Muscle layer of colon (tissue), 2 donors: ENCODE measurements around the gene ZKSCAN8.

Experiments
- H3K27ac ChIP-seq: one replicate; pipeline ENCODE4 v1.7.0; 2013; ENCODE audit warnings: low read depth, mild to moderate bottlenecking, low read length, moderate library complexity
- H3K27me3 ChIP-seq, 2 donors: one replicate each; pipeline ENCODE4 v1.7.0; 2013; ENCODE audit warnings: low read length in 2 of 2, mild to moderate bottlenecking in 2 of 2; ENCODE audit not compliant: insufficient read depth in 2 of 2, control insufficient read depth in 1 of 2
- H3K36me3 ChIP-seq: one replicate; pipeline ENCODE4 v1.7.0; 2013; ENCODE audit warnings: mild to moderate bottlenecking, low read length; ENCODE audit not compliant: insufficient read depth
- H3K4me1 ChIP-seq: one replicate; pipeline ENCODE4 v1.7.0; 2013; ENCODE audit warnings: mild to moderate bottlenecking, low read length; ENCODE audit not compliant: insufficient read depth
- H3K4me3 ChIP-seq, 2 donors: one replicate each; pipeline ENCODE4 v1.7.0; 2013; ENCODE audit warnings: low read length in 2 of 2, low read depth in 1 of 2, mild to moderate bottlenecking in 1 of 2, moderate library complexity in 1 of 2
- H3K9ac ChIP-seq: one replicate; pipeline ENCODE4 v1.7.0; 2013; ENCODE audit warnings: low read length
- H3K9me3 ChIP-seq: one replicate; pipeline ENCODE4 v1.7.0; 2013; ENCODE audit warnings: mild to moderate bottlenecking, low read length
- donor health status: abdominal sarcoma.
- donor health status: Adenocarcinoma of cecum.

The ZKSCAN8 gene

DNA sequence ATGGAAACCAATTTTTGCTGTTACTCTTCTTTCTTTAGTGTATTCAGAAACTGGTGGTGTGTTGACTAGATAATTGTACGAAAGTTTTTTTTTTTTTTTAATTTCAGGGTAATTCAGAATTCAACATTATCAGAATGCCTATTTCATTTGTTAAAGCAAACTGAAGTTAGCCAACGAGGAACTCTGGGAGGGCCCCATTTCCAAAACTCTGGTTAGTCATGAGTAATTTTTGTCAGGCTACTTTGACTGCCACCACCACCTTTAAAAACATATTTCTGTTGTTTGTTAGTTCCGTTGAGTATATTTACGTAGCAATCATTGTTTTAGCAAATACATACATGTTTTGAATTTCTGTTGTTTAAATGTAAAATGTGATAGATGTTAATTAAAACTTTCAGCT is 763 bp downstream of the ZKSCAN8 start:
- peak overlapping the region; percentile 78 to 84 for H3K4me3 ChIP-seq
- no peaks in the 10 kb centered on the region for H3K27me3 ChIP-seq
- H3K36me3 ChIP-seq, result peaks cover 13% of the 10 kb centered on the region
- H3K9ac ChIP-seq, result peak overlapping the region; percentile 96
- H3K9me3 ChIP-seq, result no peaks in the 10 kb centered on the region
- peak overlapping the region; percentile 88 for H3K27ac ChIP-seq
- peaks cover 17% of the 10 kb centered on the region for H3K4me1 ChIP-seq

DNA sequence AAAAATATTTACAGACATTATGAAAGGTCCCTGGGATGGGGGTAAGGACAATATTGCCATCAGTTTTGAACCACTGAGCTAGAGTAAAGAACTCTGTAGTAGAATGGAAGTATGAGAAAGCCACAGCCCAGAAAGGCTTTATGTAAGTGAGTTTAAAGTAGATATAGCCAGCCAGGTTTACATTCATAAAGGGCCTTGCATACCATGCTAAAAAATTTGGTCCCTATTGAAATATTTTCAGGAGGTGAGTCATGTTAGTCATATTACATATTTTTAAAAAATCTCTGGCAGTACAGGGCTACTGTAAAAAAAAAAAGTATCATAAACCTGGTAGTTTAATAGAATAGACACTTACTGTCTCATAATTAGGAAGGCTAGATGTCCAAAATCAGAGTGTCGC is 3.5 kb downstream of the ZKSCAN8 start:
- Histone ChIP-seq H3K9ac (no peak overlapping the region), H3K4me3 (no peak overlapping the region), H3K27ac (no peak overlapping the region), H3K36me3 (peaks cover 34% of the 10 kb centered on the region), H3K4me1 (peaks cover 11% of the 10 kb centered on the region), H3K27me3 (no peaks in the 10 kb centered on the region), H3K9me3 (no peaks in the 10 kb centered on the region)

DNA sequence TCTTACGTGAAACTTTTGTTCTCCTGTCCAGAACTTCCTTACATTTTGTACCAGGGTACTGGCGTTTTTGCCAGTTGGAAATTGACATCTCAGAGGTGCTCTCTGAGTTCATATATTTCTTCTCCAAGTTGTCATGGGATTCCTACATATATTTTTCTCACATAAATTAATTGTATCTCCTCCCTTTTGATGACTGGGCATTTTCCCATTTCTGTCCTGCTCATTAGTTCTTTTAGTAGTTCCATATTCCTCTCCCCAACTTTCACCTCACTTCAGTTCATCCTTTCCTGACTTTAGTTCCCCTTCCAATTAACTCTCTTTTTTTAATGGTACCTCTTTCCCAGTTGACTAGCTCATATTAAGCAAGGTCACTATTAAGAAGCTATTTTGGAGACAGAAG is 10.8 kb downstream of the ZKSCAN8 start:
- H3K9ac ChIP-seq, result no peak overlapping the region
- H3K36me3 ChIP-seq, result peaks cover 86% of the 10 kb centered on the region

DNA sequence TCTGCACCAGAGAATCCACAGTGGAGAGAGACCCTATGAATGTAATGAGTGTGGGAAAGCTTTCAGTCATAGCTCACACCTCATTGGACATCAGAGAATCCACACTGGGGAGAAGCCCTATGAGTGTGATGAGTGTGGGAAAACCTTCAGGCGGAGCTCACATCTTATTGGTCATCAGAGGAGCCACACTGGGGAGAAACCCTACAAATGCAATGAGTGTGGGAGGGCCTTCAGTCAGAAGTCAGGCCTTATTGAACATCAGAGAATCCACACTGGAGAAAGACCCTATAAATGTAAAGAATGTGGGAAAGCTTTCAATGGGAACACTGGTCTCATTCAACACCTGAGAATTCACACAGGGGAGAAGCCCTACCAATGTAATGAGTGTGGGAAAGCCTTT is 11.9 kb downstream of the ZKSCAN8 start:
- Histone ChIP-seq H3K36me3 (peaks cover 81% of the 10 kb centered on the region), H3K4me3 (no peak overlapping the region), H3K27me3 (no peaks in the 10 kb centered on the region), H3K4me1 (no peaks in the 10 kb centered on the region), H3K9me3 (no peaks in the 10 kb centered on the region), H3K9ac (no peak overlapping the region), H3K27ac (no peak overlapping the region)

More for the DNA sequence above, 10.8 kb downstream of the ZKSCAN8 start:
- no peak overlapping the region for H3K27ac ChIP-seq
- no peak overlapping the region for H3K4me3 ChIP-seq
- no peaks in the 10 kb centered on the region for H3K9me3 ChIP-seq
- H3K27me3 ChIP-seq, result no peaks in the 10 kb centered on the region
- H3K4me1 ChIP-seq, result no peaks in the 10 kb centered on the region

DNA sequence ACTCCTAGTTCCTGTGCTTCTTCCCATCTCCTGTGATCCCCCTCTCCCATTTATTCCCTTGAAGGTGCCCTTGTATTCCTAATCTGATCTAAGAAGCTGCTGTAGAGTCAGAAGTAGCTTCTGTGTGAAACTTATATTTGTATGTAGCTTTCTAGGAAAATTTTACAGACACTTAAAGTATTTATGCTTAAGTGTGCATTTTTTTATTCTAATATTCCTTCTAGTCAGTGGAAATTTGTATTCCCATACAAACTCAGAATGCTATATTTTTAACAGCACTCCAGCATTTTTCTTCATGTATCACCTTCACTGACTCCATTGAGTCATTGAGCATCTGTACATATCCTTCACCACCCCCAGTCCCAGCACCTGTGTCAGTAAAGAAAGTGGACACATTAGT is 12.7 kb downstream of the ZKSCAN8 start:
- Histone ChIP-seq H3K9ac (no peak overlapping the region), H3K27ac (no peak overlapping the region), H3K4me1 (no peaks in the 10 kb centered on the region), H3K9me3 (no peaks in the 10 kb centered on the region), H3K27me3 (no peaks in the 10 kb centered on the region), H3K4me3 (no peak overlapping the region), H3K36me3 (peaks cover 72% of the 10 kb centered on the region)

DNA sequence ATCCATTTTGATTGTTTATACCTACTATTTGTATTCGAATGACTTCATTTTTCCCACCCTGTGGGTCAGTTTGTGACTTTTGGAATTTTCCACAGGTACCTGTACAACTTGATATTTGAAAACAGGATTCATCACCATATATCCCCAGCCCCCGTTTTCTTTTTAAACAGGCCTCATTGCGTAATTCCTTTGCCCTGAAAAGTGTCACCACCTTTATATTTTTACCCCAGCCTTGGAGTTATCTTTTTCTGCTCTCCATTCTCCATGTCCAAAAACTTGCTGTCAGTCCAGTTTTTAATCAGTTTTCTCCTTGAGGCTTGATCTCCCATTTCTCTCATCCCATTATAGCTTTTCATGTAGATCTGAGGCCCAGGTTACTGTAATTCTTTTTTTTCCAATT is 16.6 kb downstream of the ZKSCAN8 start:
- Histone ChIP-seq H3K27ac (no peak overlapping the region), H3K36me3 (peaks cover 43% of the 10 kb centered on the region), H3K9ac (no peak overlapping the region), H3K9me3 (no peaks in the 10 kb centered on the region), H3K4me1 (peaks cover 9% of the 10 kb centered on the region), H3K4me3 (no peak overlapping the region), H3K27me3 (no peaks in the 10 kb centered on the region)

DNA sequence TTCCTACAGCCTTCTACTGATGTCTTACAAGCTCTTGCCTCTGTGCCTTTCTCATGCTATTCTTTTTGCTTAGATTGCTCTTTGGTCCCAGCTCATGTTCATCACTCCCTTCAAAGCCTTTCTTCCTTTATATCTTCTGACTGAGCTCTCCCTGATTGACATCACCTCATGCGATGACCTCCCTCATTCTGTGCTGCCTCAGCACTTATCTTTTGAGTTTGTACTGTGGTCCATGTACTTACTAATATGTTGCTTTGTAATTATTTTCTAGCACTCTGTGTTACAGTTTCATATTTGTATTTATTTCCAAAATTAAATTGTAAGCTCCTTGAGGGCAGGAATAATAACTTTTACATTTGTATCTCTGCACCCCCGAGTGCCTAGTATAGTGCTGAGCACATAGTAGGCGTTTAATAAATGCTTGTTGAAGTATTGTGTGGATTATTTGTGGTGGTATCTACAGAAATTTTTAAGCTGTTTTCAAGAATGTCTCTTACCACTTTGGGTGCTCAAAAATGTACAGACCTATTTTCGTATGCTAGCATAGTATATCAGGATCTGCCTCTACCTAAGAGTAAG is 17.4 kb downstream of the ZKSCAN8 start:
- peaks cover 35% of the 10 kb centered on the region for H3K36me3 ChIP-seq
- no peak overlapping the region for H3K4me3 ChIP-seq
- no peak overlapping the region for H3K27ac ChIP-seq
- no peak overlapping the region for H3K9ac ChIP-seq
- no peaks in the 10 kb centered on the region for H3K27me3 ChIP-seq
- H3K9me3 ChIP-seq, result no peaks in the 10 kb centered on the region
- peaks cover 9% of the 10 kb centered on the region for H3K4me1 ChIP-seq

DNA sequence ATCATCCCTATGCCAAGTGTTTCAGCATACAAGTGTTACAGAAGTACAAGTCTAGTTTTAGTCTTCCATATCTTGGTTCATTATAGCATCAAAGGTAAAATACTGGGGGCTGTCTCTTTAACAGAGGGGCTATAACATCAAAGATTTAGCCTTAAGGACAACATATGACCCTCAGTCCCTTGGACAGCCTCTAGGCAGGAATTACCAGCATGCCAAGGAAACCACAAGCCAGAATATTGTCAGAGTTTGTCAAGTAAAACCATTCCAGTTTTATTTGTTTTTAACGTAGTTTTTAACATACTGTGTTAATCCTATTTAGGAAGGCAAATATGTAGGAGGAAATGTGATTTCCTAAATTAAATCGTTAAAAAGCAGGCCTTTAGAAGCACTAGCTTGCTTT is 18.6 kb downstream of the ZKSCAN8 start:
- peaks cover 9% of the 10 kb centered on the region for H3K4me1 ChIP-seq
- peaks cover 24% of the 10 kb centered on the region for H3K36me3 ChIP-seq
- H3K9ac ChIP-seq, result no peak overlapping the region
- no peak overlapping the region for H3K27ac ChIP-seq
- H3K4me3 ChIP-seq, result no peak overlapping the region
- no peaks in the 10 kb centered on the region for H3K27me3 ChIP-seq
- no peaks in the 10 kb centered on the region for H3K9me3 ChIP-seq

DNA sequence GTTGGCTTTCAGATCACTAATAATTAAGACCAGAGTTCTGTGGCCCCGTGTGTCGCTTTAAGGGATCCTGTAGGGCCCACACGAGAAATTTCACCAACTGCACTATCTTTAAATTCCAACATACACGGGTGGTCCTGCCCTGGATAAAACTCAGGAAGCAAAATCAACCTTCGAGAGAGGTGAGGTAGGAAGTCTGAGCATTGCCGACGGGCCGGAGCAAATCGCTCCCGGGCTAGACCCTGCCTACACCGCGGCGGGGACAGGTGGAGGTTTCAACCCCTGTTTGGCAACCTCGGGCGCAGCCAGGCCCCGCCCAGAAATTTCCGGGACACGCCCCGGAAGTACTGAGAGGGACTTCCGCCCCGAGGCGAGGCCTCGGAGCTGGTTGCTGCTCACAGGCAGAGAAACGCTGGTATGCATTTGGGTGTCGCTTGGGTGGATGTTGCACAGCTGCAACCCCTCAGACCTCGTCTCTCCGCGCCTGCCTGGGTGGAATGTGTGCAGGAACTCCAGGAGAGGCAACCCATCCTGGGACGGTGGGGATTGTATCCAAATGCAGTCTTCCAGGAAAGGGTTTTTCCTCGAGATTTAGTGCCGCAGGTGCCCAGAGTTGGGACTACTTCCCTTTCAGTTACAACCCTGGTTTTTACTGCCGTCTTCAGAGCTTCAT is 19.9 kb downstream of the ZKSCAN8 start:
- H3K27me3 ChIP-seq, result no peaks in the 10 kb centered on the region
- no peak overlapping the region for H3K27ac ChIP-seq
- peaks cover 11% of the 10 kb centered on the region for H3K36me3 ChIP-seq
- no peaks in the 10 kb centered on the region for H3K9me3 ChIP-seq
- no peak overlapping the region for H3K9ac ChIP-seq
- H3K4me1 ChIP-seq, result peaks cover 9% of the 10 kb centered on the region
- peak overlapping the region; percentile 62 to 65 for H3K4me3 ChIP-seq

DNA sequence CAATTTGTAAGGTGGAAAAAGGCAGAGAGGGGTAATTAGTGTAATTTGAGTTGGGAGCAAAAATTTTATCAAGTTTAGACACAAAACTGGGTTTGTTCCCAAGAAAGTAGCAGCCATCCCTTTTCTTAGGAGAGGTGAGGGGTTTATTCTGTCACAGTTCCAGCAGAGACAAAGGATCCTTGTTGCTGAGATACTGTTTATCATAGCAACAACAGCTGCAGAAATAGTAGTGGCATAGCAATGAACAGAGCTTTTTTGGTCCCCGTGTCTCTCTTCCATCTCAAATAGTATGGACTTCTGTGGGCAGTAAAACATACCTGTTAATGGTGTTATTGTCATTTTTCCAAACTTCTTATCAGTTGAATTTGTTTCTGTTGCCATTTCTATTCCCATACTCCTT is 23.9 kb downstream of the ZKSCAN8 start:
- H3K36me3 ChIP-seq, result no peaks in the 10 kb centered on the region
- no peak overlapping the region for H3K9ac ChIP-seq

DNA sequence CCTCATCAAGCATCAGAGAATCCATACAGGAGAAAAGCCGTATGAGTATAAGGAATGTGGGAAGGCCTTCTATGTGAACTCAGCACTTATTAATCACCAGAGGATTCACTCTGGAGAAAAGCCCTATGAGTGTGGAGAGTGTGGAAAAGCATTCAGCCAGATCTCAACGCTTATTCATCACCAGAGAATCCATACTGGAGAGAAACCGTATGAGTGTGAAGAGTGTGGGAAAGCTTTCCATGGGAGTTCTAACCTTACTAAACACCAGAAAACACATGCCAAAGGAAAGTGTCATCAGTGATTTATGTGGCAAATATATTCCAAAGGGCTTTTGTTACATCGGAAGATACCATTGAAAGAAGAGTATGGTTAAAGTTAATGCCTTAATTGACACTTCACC is 25.4 kb downstream of the ZKSCAN8 start:
- H3K27ac ChIP-seq, result no peak overlapping the region
- H3K27me3 ChIP-seq, result no peaks in the 10 kb centered on the region
- no peak overlapping the region for H3K4me3 ChIP-seq
- H3K4me1 ChIP-seq, result peaks cover 6% of the 10 kb centered on the region
- H3K36me3 ChIP-seq, result peaks cover 5% of the 10 kb centered on the region
- H3K9ac ChIP-seq, result no peak overlapping the region
- H3K9me3 ChIP-seq, result no peaks in the 10 kb centered on the region

More for the DNA sequence above, 23.9 kb downstream of the ZKSCAN8 start:
- H3K27ac ChIP-seq, result no peak overlapping the region
- H3K9me3 ChIP-seq, result no peaks in the 10 kb centered on the region
- H3K4me1 ChIP-seq, result peaks cover 9% of the 10 kb centered on the region
- no peaks in the 10 kb centered on the region for H3K27me3 ChIP-seq
- no peak overlapping the region for H3K4me3 ChIP-seq

DNA sequence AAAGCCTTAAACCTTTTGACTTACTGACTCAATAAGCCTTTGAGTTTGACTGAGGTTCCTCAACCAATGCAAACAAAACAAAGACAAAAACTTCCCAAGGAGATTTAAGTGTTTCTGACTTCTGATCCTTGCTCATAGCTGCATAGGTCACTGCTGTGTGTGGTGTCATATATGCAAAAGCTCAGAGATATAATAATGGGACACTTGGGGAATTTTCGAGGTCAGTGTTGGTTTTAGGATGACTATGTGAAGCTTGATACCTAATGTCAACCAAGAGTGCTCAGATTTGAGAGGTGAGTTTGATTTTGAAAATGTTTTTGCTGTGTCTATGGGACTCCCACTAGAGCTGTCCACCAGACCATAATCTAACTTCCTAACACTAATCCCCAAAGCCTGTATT is 26.2 kb downstream of the ZKSCAN8 start:
- Histone ChIP-seq H3K36me3 (peaks cover 5% of the 10 kb centered on the region), H3K9me3 (no peaks in the 10 kb centered on the region), H3K27ac (no peak overlapping the region), H3K4me1 (no peaks in the 10 kb centered on the region), H3K9ac (no peak overlapping the region), H3K27me3 (no peaks in the 10 kb centered on the region), H3K4me3 (no peak overlapping the region)
